ENCODE results near the gene NEURL4. TPM values are rescaled to one million over a fixed set of nuclear protein-coding genes. Genes with fewer than 3 reads are reported as not detected.

NEURL4 gene
- total and polyA plus RNA-seq, 5 donors from 2014 or later = 0.27 to 39.5 (median 1.1) TPM

GRCh38 chr17:7312432-7313087 lies 16.6 kb downstream of the NEURL4 start:
- Mint-ChIP-seq H3K9me3 (peaks cover 0 to 2% (median 0%) of the 10 kb centered on the region in 7 donors), H3K4me1 (peaks cover 6 to 71% (median 33%) of the 10 kb centered on the region in 4 donors), H3K4me3 (peak overlapping the region; percentile 6 to 99 (median 86)), H3K27me3 (no peaks in the 10 kb centered on the region), H3K27ac (peak overlapping the region; percentile 76 to 93 (median 82)), H3K36me3 (peaks cover 39% of the 10 kb centered on the region)
- H3K9me3 ChIP-seq (ENCODE audit: control insufficient read depth in 2 of 2, low read length in 2 of 2) = no peaks in the 10 kb centered on the region
- DNase-seq (no peak), ATAC-seq (ENCODE audit: low read depth in 2 of 2) (no peak)
- H3K4me1 ChIP-seq (ENCODE audit: control insufficient read depth, insufficient read depth, low read length, poor library complexity, severe bottlenecking) = peaks cover 67% of the 10 kb centered on the region
- peaks cover 51% of the 10 kb centered on the region for H3K36me3 ChIP-seq (ENCODE audit: control insufficient read depth, insufficient read depth, low read length)
- no peak overlapping the region for H3K4me3 ChIP-seq (ENCODE audit: low read depth, low read length)
- peak overlapping the region; percentile 88 for H3K27ac ChIP-seq (ENCODE audit: insufficient read depth, low read length, poor library complexity, severe bottlenecking)
- no peaks in the 10 kb centered on the region for H3K27me3 ChIP-seq (ENCODE audit: control insufficient read depth, insufficient read depth, low read length)

GRCh38 chr17:7311110-7311705 lies 17.9 kb downstream of the NEURL4 start:
- Mint-ChIP-seq H3K36me3 (peaks cover 39% of the 10 kb centered on the region), H3K9me3 (peaks cover 0 to 2% (median 0%) of the 10 kb centered on the region in 7 donors), H3K4me1 (peaks cover 6 to 74% (median 38%) of the 10 kb centered on the region in 4 donors), H3K27ac (peak overlapping the region in 2 of 3 donors; percentile 98 to 99), H3K27me3 (peaks cover 6% of the 10 kb centered on the region), H3K4me3 (peak overlapping the region in 3 of 4 donors; percentile 39 to 98 (median 97))
- Histone ChIP-seq H3K4me1 (ENCODE audit: control insufficient read depth, insufficient read depth, low read length, poor library complexity, severe bottlenecking) (peaks cover 75% of the 10 kb centered on the region), H3K27me3 (ENCODE audit: control insufficient read depth, insufficient read depth, low read length) (no peaks in the 10 kb centered on the region), H3K4me3 (ENCODE audit: low read depth, low read length) (peak overlapping the region; percentile 97), H3K36me3 (ENCODE audit: control insufficient read depth, insufficient read depth, low read length) (peaks cover 49% of the 10 kb centered on the region), H3K9me3 (ENCODE audit: control insufficient read depth in 2 of 2, low read length in 2 of 2) (no peaks in the 10 kb centered on the region), H3K27ac (ENCODE audit: insufficient read depth, low read length, poor library complexity, severe bottlenecking) (peak overlapping the region; percentile 100)
- no peak for DNase-seq
- ATAC-seq (ENCODE audit: low read depth in 2 of 2) = no peak

- peak overlapping the region; percentile 97 to 99 (median 98) for H3K27ac Mint-ChIP-seq
- Histone ChIP-seq H3K27me3 (ENCODE audit: control insufficient read depth, insufficient read depth, low read length) (no peaks in the 10 kb centered on the region), H3K36me3 (ENCODE audit: control insufficient read depth, insufficient read depth, low read length) (peaks cover 49% of the 10 kb centered on the region), H3K4me3 (ENCODE audit: low read depth, low read length) (peak overlapping the region; percentile 97), H3K4me1 (ENCODE audit: control insufficient read depth, insufficient read depth, low read length, poor library complexity, severe bottlenecking) (peaks cover 68% of the 10 kb centered on the region), H3K9me3 (ENCODE audit: control insufficient read depth in 2 of 2, low read length in 2 of 2) (no peaks in the 10 kb centered on the region), H3K27ac (ENCODE audit: insufficient read depth, low read length, poor library complexity, severe bottlenecking) (peak overlapping the region; percentile 100)
- peaks cover 0 to 2% (median 0%) of the 10 kb centered on the region in 7 donors for H3K9me3 Mint-ChIP-seq
- H3K36me3 Mint-ChIP-seq = peaks cover 39% of the 10 kb centered on the region
- ATAC-seq (ENCODE audit: low read depth in 2 of 2) = no peak
- H3K27me3 Mint-ChIP-seq = peaks cover 6% of the 10 kb centered on the region
- H3K4me3 Mint-ChIP-seq = peak overlapping the region; percentile 89 to 98 (median 95)
- H3K4me1 Mint-ChIP-seq = peaks cover 6 to 65% (median 38%) of the 10 kb centered on the region in 4 donors
- no peak for DNase-seq
Measured at GRCh38 chr17:7309628-7310027, 19.5 kb downstream of the NEURL4 start.

GRCh38 chr17:7308625-7309433 lies 20.3 kb downstream of the NEURL4 start:
- H3K27ac Mint-ChIP-seq = peak overlapping the region; percentile 94 to 99 (median 98)
- Histone ChIP-seq H3K36me3 (ENCODE audit: control insufficient read depth, insufficient read depth, low read length) (peaks cover 44% of the 10 kb centered on the region), H3K9me3 (ENCODE audit: control insufficient read depth in 2 of 2, low read length in 2 of 2) (no peaks in the 10 kb centered on the region), H3K27ac (ENCODE audit: insufficient read depth, low read length, poor library complexity, severe bottlenecking) (peak overlapping the region; percentile 100), H3K4me1 (ENCODE audit: control insufficient read depth, insufficient read depth, low read length, poor library complexity, severe bottlenecking) (peaks cover 60% of the 10 kb centered on the region), H3K4me3 (ENCODE audit: low read depth, low read length) (peak overlapping the region; percentile 97), H3K27me3 (ENCODE audit: control insufficient read depth, insufficient read depth, low read length) (no peaks in the 10 kb centered on the region)
- peaks cover 6 to 57% (median 32%) of the 10 kb centered on the region in 4 donors for H3K4me1 Mint-ChIP-seq
- ATAC-seq (ENCODE audit: low read depth in 2 of 2) (peak; percentile 22 to 29), DNase-seq (peak; percentile 85 to 95 (median 91))
- peaks cover 6% of the 10 kb centered on the region for H3K27me3 Mint-ChIP-seq
- peak overlapping the region; percentile 89 to 98 (median 95) for H3K4me3 Mint-ChIP-seq
- H3K9me3 Mint-ChIP-seq = peaks cover 0 to 2% (median 0%) of the 10 kb centered on the region in 7 donors
- H3K36me3 Mint-ChIP-seq = peaks cover 35% of the 10 kb centered on the region

- Mint-ChIP-seq H3K4me1 (peaks cover 6 to 48% (median 30%) of the 10 kb centered on the region in 4 donors), H3K4me3 (peak overlapping the region; percentile 93 to 98 (median 96)), H3K27ac (peak overlapping the region; percentile 99 to 100 (median 99)), H3K36me3 (peaks cover 31% of the 10 kb centered on the region), H3K9me3 (peaks cover 0 to 2% (median 0%) of the 10 kb centered on the region in 7 donors), H3K27me3 (peaks cover 6% of the 10 kb centered on the region)
- Histone ChIP-seq H3K9me3 (ENCODE audit: control insufficient read depth in 2 of 2, low read length in 2 of 2) (no peaks in the 10 kb centered on the region), H3K36me3 (ENCODE audit: control insufficient read depth, insufficient read depth, low read length) (peaks cover 36% of the 10 kb centered on the region), H3K27ac (ENCODE audit: insufficient read depth, low read length, poor library complexity, severe bottlenecking) (peak overlapping the region; percentile 100), H3K27me3 (ENCODE audit: control insufficient read depth, insufficient read depth, low read length) (no peaks in the 10 kb centered on the region), H3K4me1 (ENCODE audit: control insufficient read depth, insufficient read depth, low read length, poor library complexity, severe bottlenecking) (peaks cover 53% of the 10 kb centered on the region), H3K4me3 (ENCODE audit: low read depth, low read length) (peak overlapping the region; percentile 97)
- ATAC-seq (ENCODE audit: low read depth in 2 of 2) (no peak), DNase-seq (peak in 2 of 3 donors; percentile 56 to 61)
Measured at GRCh38 chr17:7307686-7308624, 21.2 kb downstream of the NEURL4 start.

GRCh38 chr17:7306911-7307685 lies 22.0 kb downstream of the NEURL4 start, which contains the start of gene EIF5A:
Gene EIF5A, plus strand, starts transcription at chr17:7307628. Its CDS starts 2,008 bp downstream, at chr17:7309636.
- peaks cover 28% of the 10 kb centered on the region for H3K36me3 ChIP-seq (ENCODE audit: control insufficient read depth, insufficient read depth, low read length)
- H3K4me3 ChIP-seq (ENCODE audit: low read depth, low read length) = peak within 1 kb of the TSS; percentile 97
- H3K4me1 ChIP-seq (ENCODE audit: control insufficient read depth, insufficient read depth, low read length, poor library complexity, severe bottlenecking) = peaks cover 46% of the 10 kb centered on the region
- no peaks in the 10 kb centered on the region for H3K9me3 ChIP-seq (ENCODE audit: control insufficient read depth in 2 of 2, low read length in 2 of 2)
- Mint-ChIP-seq H3K4me3 (peak within 1 kb of the TSS; percentile 93 to 98 (median 96)), H3K36me3 (peaks cover 25% of the 10 kb centered on the region), H3K9me3 (peaks cover 0 to 2% (median 0%) of the 10 kb centered on the region in 7 donors), H3K27ac (peak within 1 kb of the TSS; percentile 99 to 100 (median 99)), H3K27me3 (peaks cover 8% of the 10 kb centered on the region), H3K4me1 (peaks cover 6 to 40% (median 27%) of the 10 kb centered on the region in 4 donors)
- DNase-seq (peak; percentile 100), ATAC-seq (ENCODE audit: low read depth in 2 of 2) (peak; percentile 78 to 80)
- H3K27me3 ChIP-seq (ENCODE audit: control insufficient read depth, insufficient read depth, low read length) = no peaks in the 10 kb centered on the region
- H3K27ac ChIP-seq (ENCODE audit: insufficient read depth, low read length, poor library complexity, severe bottlenecking) = peak within 1 kb of the TSS; percentile 100
